Hematopoietic multipotent progenitor cell (in vitro differentiated cells): ENCODE results near the gene ALG1. TPM values are rescaled to one million over a fixed set of nuclear protein-coding genes. Genes with fewer than 3 reads are reported as not detected.

Experiments used
- DNase-seq, 3 donors: peaks; one replicate each; pipeline ENCODE4 v3.0.0-alpha.2; 2011 to 2015; ENCODE audit warnings: low read depth in 2 of 3, low spot score in 2 of 3
- total RNA-seq: library from RNA; depleted of rRNA; stranded (reverse); fragments of >200 nt; gene quantifications from one replicate; pipeline ENCODE4 v1.2.3, GENCODE V29; 2012

The ALG1 gene, protein sequence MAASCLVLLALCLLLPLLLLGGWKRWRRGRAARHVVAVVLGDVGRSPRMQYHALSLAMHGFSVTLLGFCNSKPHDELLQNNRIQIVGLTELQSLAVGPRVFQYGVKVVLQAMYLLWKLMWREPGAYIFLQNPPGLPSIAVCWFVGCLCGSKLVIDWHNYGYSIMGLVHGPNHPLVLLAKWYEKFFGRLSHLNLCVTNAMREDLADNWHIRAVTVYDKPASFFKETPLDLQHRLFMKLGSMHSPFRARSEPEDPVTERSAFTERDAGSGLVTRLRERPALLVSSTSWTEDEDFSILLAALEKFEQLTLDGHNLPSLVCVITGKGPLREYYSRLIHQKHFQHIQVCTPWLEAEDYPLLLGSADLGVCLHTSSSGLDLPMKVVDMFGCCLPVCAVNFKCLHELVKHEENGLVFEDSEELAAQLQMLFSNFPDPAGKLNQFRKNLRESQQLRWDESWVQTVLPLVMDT
- 22.6 TPM for total RNA-seq

DNA sequence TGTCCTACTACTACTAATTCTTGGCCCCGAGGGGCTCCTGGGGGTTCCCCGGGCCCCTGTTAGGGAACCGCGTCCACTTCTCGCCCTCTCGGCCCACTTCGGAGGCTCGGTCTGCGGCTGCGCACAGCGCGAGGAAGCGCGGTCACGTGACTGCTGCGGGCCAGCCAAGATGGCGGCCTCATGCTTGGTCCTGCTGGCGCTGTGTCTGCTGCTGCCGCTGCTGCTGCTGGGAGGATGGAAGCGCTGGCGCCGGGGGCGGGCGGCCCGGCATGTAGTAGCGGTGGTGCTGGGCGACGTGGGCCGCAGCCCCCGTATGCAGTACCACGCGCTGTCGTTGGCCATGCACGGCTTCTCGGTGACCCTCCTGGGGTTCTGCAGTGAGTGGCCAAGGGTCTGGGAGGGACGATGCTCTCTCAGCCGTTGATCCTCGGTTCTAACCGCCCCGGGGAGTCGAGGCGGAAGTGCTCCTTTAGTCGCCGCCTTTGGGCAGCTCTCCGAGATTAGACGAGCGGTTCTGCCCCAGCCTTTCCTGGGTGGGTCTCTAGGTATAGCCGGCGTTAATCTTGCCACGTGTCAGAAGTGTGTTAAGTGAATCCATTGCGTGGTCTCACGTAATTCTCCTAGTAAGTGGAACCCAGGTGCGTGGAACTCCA, at the start of gene ALG1:
TSS of gene ALG1 (plus strand) at position 163 of the 653 bp plus-strand sequence. CDS start at position 170, 7 bp downstream.
- DNase-seq: peak; percentile 81 to 89 (median 86)

DNA sequence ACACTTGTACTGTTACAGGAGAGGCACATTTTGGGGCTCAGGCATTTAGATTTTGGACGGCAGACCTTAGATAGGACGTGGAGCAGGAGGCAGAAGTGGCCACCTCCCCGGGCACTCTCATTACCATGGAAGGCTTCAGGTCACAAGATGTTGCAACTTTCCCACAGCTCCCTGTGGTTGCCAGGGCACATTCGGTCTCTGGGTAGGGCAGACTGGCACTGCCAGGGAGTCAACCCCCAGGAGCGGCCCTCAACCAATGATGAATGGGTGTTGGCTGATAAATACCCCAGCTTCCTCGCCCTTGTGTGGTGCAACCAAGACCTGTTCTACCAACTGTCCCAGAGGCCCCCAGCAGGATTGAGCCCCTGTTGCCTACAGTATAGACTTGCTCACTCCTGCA, 49.1 kb upstream of the ALG1 start:
- no peak for DNase-seq

DNA sequence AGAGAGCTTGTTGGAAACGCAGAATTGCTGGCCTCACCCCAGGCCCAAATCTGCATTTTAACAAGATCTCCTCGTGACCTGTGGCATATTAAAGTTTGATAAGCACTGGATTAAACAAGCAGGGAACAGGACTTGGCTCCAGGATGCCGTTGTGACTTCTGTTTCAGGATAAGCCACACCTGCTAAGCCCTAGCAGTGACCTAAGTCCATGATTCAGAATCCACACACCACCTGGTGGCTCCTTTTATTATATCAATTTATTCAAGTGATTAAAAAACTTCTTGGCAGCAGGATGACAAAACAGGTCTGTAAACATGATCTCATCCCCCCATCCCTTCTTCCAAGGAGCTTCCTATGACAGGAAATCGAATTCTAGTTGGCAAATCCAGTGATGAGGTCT, 47.0 kb upstream of the ALG1 start:
- peak in 2 of 3 donors; percentile 14 to 46 for DNase-seq

DNA sequence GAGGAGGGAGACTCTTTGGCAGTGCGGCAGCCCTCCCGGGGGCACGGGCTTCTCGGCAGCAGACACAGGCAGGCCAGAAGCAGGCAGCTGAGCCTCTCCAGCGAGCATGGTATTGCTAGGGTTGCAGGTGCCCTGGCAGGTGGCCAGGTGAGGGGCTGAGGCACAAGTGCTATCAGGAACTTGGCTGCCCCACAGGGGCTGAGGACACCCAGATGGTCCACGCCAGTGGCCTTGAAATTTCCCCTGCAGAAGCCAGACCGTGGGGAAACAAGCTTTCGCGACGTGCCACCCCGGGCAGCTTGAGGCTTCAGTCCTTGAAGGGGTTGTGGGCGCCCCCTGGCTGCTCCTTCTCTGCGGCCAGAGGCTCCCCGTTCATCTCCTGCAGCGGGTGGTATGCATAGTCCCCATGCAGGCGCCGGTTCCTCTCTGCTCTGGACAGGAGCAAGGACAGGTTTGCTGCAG, 46.4 kb upstream of the ALG1 start:
- peak in 1 of 3 donors; percentile 10 for DNase-seq

DNA sequence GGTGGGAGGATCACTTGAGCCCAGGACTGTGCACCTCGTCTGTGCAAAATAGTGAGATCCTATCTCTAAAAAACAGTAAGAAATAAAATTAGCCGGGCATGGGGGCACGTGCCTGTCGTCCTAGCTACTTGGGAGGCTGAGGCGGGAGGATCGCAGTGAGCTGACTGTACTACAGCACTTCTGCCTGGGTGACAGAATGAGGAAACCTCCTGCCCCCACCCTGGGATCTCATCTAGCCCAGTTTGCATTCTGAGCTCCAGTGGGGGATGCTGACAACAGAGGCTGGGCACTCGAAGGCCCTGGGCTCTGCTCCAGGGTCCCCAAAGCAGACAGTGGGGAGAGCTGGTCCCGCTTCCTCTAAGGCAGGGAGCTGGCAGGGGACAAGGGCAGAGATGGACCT, 45.0 kb upstream of the ALG1 start:
- no peak for DNase-seq

DNA sequence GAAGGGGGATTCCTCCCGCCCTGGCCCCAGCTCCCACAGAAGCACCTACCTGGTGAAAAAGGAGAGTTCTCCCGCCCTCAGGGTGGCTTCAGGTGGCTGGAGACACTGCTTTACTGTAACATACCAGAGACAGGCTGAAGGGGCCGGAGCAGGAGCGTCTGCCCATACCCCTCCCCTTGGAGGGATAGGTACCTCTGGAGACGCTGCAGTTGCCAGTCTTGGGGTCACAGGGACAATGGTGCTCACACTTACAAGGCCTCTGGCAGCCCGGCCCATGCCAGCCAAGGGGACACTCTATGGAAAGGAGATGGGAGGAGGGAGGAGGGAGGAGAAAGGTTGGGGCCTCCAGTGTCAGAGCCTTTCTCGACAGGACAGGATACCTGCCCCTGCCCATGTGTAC, 44.6 kb upstream of the ALG1 start:
- DNase-seq: no peak

DNA sequence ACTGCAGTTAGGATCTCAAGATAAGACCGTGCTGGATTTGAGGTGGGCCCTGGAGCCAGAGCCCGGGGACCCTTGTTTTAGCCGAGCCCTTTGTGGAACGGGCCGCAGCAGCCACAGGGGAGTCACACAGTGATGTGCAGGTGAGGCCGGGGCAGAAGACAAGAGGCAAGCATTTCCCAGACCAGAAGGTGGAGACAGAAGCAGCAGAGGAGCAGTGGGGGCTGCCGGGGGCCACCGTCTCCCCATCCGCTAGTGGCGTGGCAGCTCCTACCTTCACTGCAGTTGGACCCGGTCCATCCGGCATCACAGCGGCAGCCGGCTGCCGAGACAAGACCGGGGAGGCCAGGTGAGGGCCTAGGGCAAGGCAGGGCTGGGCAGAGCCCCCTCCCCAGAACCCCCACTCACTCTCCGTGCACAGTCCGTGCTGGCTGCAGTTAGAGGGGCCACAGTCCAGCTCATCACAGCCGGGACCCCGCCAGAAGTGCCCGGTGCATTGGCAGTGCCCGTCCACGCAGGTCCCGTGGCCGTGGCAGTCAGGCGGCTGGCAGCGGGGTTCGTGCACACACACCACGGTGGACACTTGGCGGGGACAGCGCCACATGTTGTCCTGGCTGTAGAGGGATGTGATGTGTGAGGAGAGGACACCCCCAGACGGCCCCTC, 43.9 kb upstream of the ALG1 start:
- DNase-seq: no peak

DNA sequence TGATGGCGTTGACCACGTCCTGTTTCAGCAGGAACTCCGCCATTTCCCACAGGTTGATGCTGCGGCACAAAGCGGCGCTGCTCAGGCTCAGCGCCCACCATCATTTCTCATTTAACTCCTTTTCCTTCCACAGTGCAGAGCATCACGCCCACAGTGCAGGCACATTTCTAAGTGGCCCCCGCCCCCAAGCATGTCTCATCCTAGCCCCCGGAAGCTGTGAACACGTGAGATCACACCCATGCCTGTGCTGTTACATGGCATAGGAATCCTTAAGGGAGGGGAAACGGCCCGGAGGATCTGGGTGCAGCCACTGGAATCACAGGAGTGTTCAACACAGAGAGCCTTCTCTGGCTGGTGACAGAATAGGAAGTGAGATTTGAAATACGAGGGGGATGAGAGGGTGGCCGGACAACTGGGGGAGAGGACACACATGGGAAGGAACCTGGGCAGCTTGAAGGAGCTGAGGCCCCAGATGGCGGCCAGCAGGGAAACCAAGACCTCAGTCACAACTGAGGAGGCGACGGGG, 42.6 kb upstream of the ALG1 start:
- no peak for DNase-seq

DNA sequence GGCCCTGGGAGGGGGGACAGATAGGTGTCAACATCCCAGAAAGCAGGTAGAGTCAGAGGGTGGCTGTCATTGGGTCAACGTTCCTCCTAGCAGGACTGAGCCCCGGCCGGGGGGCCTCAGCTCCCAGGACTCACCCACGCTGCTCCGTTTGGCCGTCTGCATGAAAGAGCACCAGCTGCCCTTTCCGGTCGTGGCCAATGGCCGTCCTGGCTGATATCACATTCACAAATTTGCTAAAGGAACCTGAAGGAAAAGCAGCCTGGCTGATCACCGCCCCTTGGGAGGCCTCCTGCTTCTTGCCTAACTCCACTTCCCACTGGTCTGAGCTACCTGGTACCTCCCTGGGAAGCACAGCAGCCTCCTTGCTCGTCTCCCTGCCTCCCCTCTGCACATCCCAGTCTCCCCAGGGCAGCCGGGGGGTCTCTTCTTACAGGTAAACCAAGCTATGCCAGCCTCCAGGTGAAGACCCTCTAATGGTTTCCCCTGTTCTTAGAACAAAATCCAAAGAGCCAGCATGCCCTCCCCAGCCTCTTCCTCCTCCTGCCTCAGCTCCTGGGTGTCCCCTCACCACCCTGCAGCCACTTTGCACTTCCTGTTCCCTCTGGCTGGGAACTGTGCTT, 41.3 kb upstream of the ALG1 start:
- DNase-seq: no peak

DNA sequence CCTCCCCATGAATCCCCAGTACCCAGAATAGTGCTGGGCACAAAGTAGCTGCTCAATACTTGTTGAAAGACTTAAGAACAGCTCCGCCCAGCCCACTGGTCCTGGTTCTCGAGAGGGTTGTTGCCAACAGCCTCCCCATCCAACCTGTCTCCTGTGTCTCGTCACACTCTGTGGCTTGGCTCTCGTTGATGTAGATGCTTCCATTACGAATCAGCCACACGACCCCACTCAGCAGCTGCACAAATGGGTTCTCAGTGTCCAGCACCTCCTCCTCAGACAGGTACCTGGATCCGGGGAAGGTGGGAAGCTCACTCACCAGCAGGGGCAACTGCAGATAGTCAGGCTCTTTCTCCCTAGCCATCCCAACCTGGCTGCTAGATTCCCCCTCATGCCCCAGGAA, 40.0 kb upstream of the ALG1 start:
- no peak for DNase-seq

DNA sequence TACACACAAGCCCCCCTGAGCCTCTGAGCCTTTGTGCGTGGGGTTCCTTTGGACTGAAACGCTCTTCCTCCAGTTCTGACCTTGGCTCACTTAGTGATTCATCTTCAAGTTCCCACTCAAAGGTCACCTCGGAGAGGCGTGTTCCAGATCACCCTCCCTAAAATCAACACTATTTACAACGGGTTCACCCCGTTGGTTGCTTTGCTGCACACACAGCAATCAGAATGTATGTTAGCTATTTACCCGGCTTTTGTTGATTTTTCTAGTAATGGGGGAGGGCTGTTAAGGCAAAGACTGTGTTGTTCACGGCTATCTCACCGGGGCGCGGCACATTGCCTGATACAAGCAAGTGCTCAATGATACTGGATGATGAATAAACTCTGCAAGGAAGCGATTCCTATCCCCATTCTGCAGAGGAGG, 38.9 kb upstream of the ALG1 start:
- no peak for DNase-seq

DNA sequence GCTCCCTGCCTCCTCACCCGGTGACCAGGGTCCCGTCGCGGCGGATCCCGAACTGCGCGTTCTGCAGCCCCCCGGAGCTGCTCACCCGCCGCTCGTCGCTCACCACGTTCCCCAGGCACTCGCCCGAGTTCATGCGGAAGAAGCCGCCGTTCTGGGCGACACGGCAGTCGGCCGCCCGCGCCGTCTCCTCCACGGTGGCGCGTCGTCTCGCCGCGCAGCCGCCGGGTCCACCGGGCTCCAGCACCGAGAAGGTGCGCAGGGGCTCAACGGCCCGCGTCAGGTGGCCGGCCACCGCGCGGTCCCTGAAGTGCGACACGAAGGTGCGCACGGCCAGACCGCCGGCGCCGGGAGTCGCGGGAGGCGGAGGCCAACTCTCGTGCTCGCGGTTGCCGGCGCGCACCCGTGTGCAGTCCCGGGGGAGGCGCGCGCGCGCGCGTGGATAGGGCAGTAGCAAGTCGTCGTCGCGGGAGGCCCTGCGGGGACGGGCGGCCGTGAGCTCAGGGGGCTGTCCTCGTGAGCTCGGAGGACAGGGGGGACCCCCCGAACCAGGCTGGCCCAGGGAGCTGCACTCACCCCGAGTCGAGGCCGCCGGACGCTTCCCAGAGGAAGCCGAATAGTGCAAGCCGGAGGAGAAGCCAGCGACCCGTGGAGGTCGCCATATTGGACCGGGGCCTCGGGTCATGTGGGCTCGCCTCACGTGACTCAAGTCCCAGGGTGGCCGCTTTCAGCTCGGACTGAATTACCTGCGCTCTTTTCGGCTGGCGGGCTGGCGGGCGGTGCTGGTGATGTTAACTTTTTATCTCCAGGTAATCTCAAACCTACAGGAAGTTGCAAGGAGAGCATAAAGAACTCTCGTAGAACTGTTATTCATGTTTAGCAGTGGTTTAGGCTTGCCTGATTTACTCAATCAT, 38.1 kb upstream of the ALG1 start, which contains the start of gene NAGPA:
TSS of gene NAGPA (minus strand) at position 680 of the 911 bp plus-strand sequence. CDS start at position 659, 21 bp downstream.
- peak; percentile 54 to 81 (median 76) for DNase-seq

DNA sequence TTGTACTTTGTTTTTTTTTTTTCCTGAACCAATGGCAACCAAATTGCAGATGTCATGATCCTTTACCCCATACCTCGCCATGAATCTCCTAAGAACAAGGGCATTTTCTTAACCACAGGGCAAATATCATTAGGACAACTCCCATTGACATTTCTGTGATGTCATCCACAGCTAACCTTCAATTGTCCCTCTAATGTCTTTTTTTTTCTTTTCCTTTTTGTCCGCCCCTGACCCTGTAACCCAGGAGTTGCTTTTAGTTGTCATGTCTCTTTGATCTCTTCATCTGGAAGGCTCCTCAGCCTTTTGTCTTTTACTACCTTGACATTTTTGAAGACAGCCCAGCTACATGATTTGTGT, 37.5 kb upstream of the ALG1 start:
- no peak for DNase-seq

DNA sequence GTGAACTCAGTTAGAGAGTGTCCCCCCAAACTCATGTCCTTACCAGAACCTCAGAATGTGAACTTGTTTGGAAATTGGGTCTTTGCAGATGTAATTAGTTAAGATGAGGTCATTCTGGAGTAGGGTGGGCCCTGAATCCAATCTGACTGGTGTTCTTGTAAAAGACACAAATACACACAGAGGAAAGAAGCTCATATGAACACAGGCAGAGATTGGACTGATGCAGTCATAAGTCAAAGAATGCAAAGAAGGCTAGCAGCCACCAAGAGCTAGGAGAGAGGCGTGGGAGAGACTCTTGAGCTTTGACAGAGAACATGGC, 35.8 kb upstream of the ALG1 start:
- DNase-seq: no peak

DNA sequence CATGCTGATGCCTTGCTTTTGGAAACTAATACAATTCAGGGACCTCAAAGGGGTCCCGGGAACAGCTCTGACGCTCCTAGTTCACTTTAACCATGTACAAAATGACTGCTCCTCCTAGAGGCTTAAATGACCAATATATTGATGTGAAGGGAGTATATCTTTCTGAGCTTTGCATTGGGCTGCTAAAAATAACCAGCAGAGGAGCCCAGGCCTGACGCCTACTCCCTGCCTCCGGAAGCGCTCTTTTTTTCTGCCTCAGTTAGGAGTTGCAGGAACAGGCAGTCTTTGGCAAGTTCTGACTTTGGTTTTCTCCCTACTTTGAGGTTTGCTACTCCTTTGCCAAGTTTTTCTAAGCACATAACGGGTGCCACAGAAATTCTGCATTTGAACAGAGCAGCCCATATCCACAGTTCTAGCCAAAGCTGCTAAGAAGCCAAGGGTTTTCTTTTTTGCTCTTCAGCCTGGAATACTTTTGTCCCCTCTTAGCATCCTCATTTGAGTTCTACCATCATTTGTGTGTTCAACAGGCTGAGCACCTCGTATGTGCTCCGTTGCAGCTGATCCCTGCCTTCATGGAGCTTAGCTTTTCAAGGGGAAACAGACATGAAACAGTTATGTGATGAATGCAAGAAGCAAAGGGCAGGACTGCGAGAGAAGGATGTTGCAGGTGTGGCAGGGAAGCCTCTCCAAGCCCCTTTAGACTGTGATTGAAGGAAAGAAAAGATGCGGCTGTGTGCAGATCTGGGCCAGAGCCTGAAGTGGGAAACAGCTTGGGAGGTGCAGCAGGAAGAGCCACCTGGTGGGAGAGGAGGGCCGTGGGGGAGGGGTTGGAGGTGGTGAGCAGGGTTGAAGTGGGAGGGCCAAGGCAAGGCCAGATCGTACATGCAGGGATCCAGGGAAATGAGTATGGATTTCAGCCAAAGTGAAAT, 35.2 kb upstream of the ALG1 start:
- no peak for DNase-seq

DNA sequence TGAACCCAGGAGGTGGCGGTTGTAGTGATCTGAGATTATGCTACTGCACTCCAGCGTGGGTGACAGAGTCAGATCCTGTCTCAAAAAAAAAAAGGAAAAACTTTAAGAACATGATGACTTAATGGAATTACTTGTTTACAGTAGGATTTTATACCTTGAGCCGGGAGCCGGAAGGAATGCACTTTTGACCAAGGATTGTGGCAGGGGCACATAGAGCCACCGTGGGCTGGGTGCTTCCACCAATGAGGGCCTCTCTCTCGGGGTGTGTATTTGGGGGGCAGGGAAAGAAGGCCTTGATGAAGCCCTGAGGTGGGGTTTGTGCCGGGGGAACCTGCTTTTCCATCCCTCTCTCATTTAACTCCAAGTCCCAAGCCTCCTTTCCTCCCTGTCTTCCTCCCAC, 31.2 kb upstream of the ALG1 start:
- no peak for DNase-seq

DNA sequence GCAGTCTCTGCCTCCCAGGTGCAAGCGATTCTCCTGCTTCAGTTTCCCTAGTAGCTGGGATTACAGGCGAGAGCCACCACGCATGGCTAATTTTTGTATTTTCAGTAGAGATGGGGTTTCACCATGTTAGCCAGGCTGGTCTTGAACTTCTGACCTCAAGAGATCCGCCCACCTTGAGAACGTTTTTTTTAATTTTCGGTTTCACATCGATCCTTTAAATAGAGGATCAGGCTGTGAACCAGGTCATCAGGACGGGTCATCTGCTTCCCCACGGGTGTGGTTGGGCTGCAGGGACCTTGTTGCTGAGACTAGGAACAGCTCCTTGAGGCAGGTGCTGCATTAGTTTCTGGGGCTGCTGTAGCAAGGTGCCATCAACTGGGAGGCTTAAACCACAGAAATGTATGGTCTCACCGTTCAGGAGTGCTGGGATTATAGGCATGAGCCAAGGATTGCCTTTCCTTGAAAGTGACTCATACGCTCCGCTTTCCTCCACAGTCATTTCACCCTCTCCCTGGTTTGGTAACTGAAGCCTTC, 30.0 kb upstream of the ALG1 start:
- no peak for DNase-seq

DNA sequence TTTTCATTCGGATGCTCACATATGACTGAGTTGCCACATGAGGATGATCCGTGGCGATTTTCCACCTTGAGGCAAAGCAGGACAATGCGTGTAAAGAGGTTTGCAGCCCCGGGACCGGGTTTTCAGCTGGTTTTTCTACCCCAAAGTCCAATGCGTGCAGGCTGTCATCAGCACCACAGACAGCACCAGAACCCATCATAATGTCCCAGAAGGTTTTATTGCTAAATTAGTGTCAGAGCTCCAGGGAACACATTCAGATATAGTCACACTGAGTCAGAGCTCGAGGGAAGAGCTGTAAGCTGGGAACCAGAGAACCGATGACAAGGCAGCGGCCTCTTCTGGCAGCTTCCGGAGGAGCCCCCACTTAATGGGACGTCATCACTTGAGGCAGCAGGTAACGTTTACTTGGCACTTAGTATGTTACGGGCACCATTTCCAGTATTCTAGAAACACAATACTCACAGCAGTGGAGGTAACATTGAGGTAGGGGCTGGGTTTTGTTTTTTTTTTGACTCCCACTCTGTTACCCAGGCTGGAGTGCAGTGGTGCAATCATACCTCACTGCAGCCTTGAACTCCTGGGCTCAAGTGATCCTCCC, 29.0 kb upstream of the ALG1 start:
- no peak for DNase-seq
